GM18505 (cell line): Measurements from ENCODE around the gene SLC12A7.
"Not testable (repeated sequence)": the region's sequence is repeated elsewhere in the genome, so short reads cannot be mapped to it uniquely, and the experiment has no call there.

Source experiments
- ATAC-seq: cut with Tn5 transposase; IDR thresholded peaks from one replicate; pipeline ENCODE4 v1.9.1; 2021; ENCODE audit not compliant: unreplicated experiment
- POLR2A ChIP-seq: IDR thresholded peaks from 4 replicates; pipeline ENCODE4 v1.6.1; 2011; ENCODE audit warnings: borderline replicate concordance; ENCODE audit not compliant: insufficient read depth, insufficient read length; ENCODE audit errors: extremely low read depth

The SLC12A7 gene

GRCh38 chr5:1005904-1006655 is 105.8 kb downstream of the SLC12A7 start:
- no peak for ATAC-seq
- TF ChIP-seq POLR2A, result no peak

- TF ChIP-seq POLR2A, result no peak
- ATAC-seq, result no peak
These were observed 106.5 kb downstream of the SLC12A7 start for GRCh38 chr5:1005249-1005851.

- ATAC-seq, result no peak
These were observed 107.2 kb downstream of the SLC12A7 start for GRCh38 chr5:1004461-1005248.

GRCh38 chr5:1003296-1003937 is 108.4 kb downstream of the SLC12A7 start:
- no peak for ATAC-seq
- TF ChIP-seq POLR2A, result no peak

More at GRCh38 chr5:1004461-1005248, 107.2 kb downstream of the SLC12A7 start:
- TF ChIP-seq POLR2A, result no peak

- no peak for ATAC-seq
These were observed 109.0 kb downstream of the SLC12A7 start for GRCh38 chr5:1002836-1003235.

GRCh38 chr5:1002271-1002546 is 109.7 kb downstream of the SLC12A7 start:
- TF ChIP-seq POLR2A, result no peak
- ATAC-seq, result no peak

More at GRCh38 chr5:1002836-1003235, 109.0 kb downstream of the SLC12A7 start:
- no peak for TF ChIP-seq POLR2A

- no peak for ATAC-seq
- no peak for TF ChIP-seq POLR2A
These were observed 110.2 kb downstream of the SLC12A7 start for GRCh38 chr5:1001406-1002270.

GRCh38 chr5:1000831-1001230 is 111.0 kb downstream of the SLC12A7 start:
- not testable (repeated sequence) for ATAC-seq
